Glutamatergic neuron (in vitro differentiated cells): ENCODE results near the gene CCDC200. TPM values are rescaled to one million over a fixed set of nuclear protein-coding genes. Genes with fewer than 3 reads are reported as not detected.
"Not testable (repeated sequence)": the region's sequence is repeated elsewhere in the genome, so short reads cannot be mapped to it uniquely, and the experiment has no call there.

Experiments used
- DNase-seq: peaks from one replicate; pipeline ENCODE4 v3.0.0; 2022
- H3K27ac Mint-ChIP-seq: one replicate; pipeline ENCODE4 v1.8.0; 2020; ENCODE audit warnings: mild to moderate bottlenecking, mixed read lengths, inconsistent platforms; ENCODE audit not compliant: unreplicated experiment
- H3K27me3 Mint-ChIP-seq: one replicate; pipeline ENCODE4 v1.8.0; 2020; ENCODE audit warnings: mild to moderate bottlenecking, moderate library complexity, mixed read lengths, inconsistent platforms; ENCODE audit not compliant: unreplicated experiment
- H3K36me3 Mint-ChIP-seq: one replicate; pipeline ENCODE4 v1.8.0; 2020; ENCODE audit warnings: mild to moderate bottlenecking, mixed read lengths, inconsistent platforms; ENCODE audit not compliant: unreplicated experiment
- H3K4me1 Mint-ChIP-seq: one replicate; pipeline ENCODE4 v1.8.0; 2020; ENCODE audit warnings: mild to moderate bottlenecking, low read depth, mixed read lengths, inconsistent platforms; ENCODE audit not compliant: unreplicated experiment
- H3K4me3 Mint-ChIP-seq: one replicate; pipeline ENCODE4 v1.8.0; 2020; ENCODE audit warnings: mild to moderate bottlenecking, mixed read lengths, inconsistent platforms; ENCODE audit not compliant: unreplicated experiment
- H3K9me3 Mint-ChIP-seq: one replicate; pipeline ENCODE4 v1.8.0; 2020; ENCODE audit warnings: mild to moderate bottlenecking, moderate library complexity, mixed read lengths, inconsistent platforms; ENCODE audit not compliant: unreplicated experiment
- long read RNA-seq: library from polyadenylated mRNA; unstranded; transcript quantifications from one replicate; pipeline ENCODE4 v2.0.0, GENCODE V29; 2020; ENCODE audit not compliant: unreplicated experiment
- total RNA-seq: library from RNA; stranded (reverse); fragmentation: NEBNext Ultra II Directional; extraction: Animal tissue kit (Norgen Biotek cat#: 25700); gene quantifications from one replicate; pipeline ENCODE4 v1.2.1, GENCODE V29; 2021; ENCODE audit not compliant: unreplicated experiment

Gene CCDC200
- not detected for total RNA-seq
- long read RNA-seq, partial matches to known transcripts, result 0 of 3 reads
- long read RNA-seq, other reads (novel, unspliced or antisense), result 3 of 3 reads

DNA sequence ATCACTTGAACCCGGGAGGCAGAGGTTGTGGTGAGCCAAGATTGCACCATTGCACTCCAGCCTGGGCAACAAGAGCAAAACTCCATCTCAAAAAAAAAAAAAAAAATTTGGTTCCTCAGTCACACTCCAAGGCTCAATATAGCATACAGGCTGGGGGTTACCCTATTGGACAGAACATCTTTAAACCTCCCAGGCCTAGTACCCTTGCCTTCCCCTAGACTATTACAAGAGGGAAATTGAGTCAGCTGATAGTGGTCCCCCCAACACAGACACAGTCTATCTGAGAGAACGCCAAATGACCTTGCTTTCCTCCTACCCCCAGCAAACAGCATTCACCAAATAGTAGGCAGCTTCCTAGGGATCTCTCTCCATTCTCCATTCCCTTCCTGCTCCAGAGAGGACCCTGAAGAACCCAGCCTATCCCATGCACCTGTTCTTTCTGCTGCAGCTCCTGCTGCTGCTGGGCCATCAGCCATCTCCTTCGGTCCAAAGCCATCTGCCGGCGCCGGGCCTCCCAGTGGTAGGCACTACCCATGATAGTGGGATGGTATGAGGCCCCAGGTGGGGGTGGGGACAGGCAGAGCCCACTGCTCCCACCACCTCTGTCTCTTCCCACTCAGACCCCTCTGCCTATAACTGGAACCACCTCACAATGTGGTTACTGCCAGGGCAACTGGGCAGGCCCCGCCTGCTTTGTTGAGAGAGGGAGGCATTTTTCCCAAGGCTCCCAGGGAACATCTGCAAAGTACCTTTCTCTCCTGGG lies at the start of gene CCDC200:
TSS of gene CCDC200 (minus strand) at position 604 of the 763 bp plus-strand sequence. CDS start at position 535, 69 bp downstream.
- H3K4me3 Mint-ChIP-seq, H3K36me3 Mint-ChIP-seq, H3K27ac Mint-ChIP-seq, H3K27me3 Mint-ChIP-seq, H3K9me3 Mint-ChIP-seq, H3K4me1 Mint-ChIP-seq, DNase-seq: not testable (repeated sequence)

DNA sequence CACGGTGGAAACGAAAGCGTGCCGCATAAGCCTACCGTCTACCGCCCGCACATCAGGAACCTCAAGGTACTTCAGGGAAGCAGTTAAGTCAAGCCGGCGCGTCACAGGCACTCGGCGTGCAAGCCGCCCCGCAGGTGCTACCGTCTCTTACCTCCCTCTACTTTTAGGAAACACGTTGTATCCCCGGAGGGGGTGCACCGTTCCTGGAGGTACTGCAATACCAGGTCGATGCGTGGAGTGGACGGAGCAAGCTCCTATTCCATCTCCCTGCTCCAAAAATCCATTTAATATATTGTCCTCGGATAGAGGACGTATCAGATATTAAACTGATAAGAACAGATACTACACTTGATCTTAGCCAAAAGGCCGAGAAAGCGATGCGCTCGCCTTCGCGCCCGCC lies 44.5 kb upstream of the CCDC200 start:
- DNase-seq, H3K27ac Mint-ChIP-seq, H3K4me3 Mint-ChIP-seq, H3K27me3 Mint-ChIP-seq, H3K9me3 Mint-ChIP-seq, H3K36me3 Mint-ChIP-seq, H3K4me1 Mint-ChIP-seq: not testable (repeated sequence)

DNA sequence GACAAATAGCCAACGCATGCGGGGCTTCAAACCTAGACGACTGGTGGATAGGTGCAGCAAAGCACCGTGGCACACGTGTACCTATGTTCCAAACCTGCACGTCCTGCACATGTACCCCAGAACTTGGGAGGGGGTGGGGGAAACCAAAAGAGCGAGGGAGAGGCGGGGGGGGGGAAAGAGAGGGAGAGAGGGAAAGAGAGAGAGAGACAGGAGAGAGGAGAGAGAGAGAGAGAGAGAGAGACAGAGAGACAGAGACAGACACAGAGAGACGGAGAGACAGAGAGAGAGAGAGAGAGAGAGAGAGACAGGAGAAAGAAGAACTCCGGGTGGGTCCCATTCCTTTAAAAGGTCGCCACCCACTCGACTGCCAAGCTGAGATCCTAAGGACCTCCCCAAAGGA lies 44.1 kb upstream of the CCDC200 start:
- H3K27me3 Mint-ChIP-seq, H3K4me1 Mint-ChIP-seq, H3K9me3 Mint-ChIP-seq, H3K36me3 Mint-ChIP-seq, DNase-seq: not testable (repeated sequence)
- peak overlapping the region; percentile 58 for H3K4me3 Mint-ChIP-seq
- H3K27ac Mint-ChIP-seq, result peak overlapping the region; percentile 40

DNA sequence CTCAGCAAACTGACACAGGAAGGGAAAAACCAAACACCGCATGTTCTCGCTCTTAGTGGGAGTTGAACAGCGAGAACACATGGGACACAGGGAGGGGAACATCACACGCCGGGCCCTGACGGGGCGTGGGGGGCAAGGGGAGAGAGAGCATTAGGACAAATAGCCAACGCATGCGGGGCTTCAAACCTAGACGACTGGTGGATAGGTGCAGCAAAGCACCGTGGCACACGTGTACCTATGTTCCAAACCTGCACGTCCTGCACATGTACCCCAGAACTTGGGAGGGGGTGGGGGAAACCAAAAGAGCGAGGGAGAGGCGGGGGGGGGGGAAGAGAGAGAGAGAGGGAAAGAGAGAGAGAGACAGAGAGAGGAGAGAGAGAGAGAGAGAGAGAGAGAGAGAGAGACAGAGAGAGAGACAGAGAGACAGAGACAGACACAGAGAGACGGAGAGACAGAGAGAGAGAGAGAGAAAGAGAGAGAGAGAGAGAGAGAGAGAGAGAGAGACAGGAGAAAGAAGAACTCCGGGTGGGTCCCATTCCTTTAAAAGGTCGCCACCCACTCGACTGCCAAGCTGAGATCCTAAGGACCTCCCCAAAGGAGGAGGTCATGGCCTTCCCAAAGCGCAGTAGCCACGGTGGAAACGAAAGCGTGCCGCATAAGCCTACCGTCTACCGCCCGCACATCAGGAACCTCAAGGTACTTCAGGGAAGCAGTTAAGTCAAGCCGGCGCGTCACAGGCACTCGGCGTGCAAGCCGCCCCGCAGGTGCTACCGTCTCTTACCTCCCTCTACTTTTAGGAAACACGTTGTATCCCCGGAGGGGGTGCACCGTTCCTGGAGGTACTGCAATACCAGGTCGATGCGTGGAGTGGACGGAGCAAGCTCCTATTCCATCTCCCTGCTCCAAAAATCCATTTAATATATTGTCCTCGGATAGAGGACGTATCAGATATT lies 42.4 kb upstream of the CCDC200 start:
- H3K27ac Mint-ChIP-seq, H3K4me1 Mint-ChIP-seq, H3K9me3 Mint-ChIP-seq, H3K4me3 Mint-ChIP-seq, H3K27me3 Mint-ChIP-seq, H3K36me3 Mint-ChIP-seq, DNase-seq: not testable (repeated sequence)

DNA sequence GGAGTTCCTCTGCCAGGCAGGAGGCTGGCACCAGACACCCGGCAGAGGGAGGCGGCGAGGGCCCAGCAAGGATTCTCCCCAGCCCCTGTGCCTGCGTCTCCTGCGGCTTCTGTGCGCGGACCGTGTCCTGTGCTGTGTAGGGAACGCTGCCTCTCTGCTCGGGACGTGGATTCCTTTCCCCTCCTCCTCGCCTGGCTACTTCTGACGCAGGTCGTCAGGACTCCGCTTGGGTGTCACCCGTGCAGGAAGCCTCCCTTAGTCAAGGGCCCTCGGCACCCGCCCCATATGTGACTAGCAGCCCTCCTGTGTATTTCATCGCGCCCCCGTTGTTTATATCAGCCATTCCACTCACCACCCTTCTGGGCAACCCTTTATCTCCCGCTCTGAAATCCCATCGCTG lies 18.0 kb upstream of the CCDC200 start:
- not testable (repeated sequence) for H3K4me1 Mint-ChIP-seq, DNase-seq, H3K9me3 Mint-ChIP-seq

DNA sequence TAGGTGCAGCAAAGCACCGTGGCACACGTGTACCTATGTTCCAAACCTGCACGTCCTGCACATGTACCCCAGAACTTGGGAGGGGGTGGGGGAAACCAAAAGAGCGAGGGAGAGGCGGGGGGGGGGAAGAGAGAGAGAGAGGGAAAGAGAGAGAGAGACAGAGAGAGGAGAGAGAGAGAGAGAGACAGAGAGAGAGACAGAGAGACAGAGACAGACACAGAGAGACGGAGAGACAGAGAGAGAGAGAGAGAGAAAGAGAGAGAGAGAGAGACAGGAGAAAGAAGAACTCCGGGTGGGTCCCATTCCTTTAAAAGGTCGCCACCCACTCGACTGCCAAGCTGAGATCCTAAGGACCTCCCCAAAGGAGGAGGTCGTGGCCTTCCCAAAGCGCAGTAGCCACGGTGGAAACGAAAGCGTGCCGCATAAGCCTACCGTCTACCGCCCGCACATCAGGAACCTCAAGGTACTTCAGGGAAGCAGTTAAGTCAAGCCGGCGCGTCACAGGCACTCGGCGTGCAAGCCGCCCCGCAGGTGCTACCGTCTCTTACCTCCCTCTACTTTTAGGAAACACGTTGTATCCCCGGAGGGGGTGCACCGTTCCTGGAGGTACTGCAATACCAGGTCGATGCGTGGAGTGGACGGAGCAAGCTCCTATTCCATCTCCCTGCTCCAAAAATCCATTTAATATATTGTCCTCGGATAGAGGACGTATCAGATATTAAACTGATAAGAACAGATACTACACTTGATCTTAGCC lies 12.4 kb upstream of the CCDC200 start:
- not testable (repeated sequence) for H3K9me3 Mint-ChIP-seq, H3K4me3 Mint-ChIP-seq, H3K27ac Mint-ChIP-seq, H3K36me3 Mint-ChIP-seq, H3K4me1 Mint-ChIP-seq, H3K27me3 Mint-ChIP-seq, DNase-seq

More for the DNA sequence above, 18.0 kb upstream of the CCDC200 start:
- not testable (repeated sequence) for H3K27me3 Mint-ChIP-seq, H3K4me3 Mint-ChIP-seq, H3K27ac Mint-ChIP-seq, H3K36me3 Mint-ChIP-seq

DNA sequence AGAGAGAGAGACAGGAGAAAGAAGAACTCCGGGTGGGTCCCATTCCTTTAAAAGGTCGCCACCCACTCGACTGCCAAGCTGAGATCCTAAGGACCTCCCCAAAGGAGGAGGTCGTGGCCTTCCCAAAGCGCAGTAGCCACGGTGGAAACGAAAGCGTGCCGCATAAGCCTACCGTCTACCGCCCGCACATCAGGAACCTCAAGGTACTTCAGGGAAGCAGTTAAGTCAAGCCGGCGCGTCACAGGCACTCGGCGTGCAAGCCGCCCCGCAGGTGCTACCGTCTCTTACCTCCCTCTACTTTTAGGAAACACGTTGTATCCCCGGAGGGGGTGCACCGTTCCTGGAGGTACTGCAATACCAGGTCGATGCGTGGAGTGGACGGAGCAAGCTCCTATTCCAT lies 11.2 kb upstream of the CCDC200 start:
- not testable (repeated sequence) for DNase-seq, H3K27ac Mint-ChIP-seq, H3K36me3 Mint-ChIP-seq, H3K9me3 Mint-ChIP-seq, H3K4me3 Mint-ChIP-seq, H3K4me1 Mint-ChIP-seq, H3K27me3 Mint-ChIP-seq

DNA sequence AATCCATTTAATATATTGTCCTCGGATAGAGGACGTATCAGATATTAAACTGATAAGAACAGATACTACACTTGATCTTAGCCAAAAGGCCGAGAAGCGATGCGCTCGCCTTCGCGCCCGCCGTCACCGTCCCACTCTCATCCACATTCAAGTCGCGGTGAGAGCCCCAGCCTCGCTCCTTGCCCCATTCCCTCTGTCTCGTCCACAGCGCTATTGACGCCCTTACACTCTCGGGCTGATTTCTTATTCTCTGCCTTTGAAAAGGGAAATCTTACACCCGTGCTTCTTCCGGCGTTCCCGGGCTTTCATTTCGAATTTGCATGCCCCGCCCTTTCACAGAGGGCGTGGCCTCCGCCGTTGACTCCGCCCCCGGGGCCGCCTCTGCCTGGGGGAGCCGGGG lies 5.5 kb upstream of the CCDC200 start, which contains the start of gene RNU2-1:
TSS of gene RNU2-1 (minus strand) at position 101 of the 400 bp plus-strand sequence.
- not testable (repeated sequence) for DNase-seq
- peak within 1 kb of the TSS; percentile 55 for H3K4me3 Mint-ChIP-seq

DNA sequence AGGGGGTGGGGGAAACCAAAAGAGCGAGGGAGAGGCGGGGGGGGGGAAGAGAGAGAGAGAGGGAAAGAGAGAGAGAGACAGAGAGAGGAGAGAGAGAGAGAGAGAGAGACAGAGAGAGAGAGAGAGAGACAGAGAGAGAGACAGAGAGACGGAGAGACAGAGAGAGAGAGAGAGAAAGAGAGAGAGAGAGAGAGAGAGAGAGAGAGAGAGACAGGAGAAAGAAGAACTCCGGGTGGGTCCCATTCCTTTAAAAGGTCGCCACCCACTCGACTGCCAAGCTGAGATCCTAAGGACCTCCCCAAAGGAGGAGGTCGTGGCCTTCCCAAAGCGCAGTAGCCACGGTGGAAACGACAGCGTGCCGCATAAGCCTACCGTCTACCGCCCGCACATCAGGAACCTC lies 4.8 kb upstream of the CCDC200 start:
- H3K4me1 Mint-ChIP-seq, DNase-seq, H3K9me3 Mint-ChIP-seq, H3K27me3 Mint-ChIP-seq, H3K27ac Mint-ChIP-seq, H3K36me3 Mint-ChIP-seq: not testable (repeated sequence)
- H3K4me3 Mint-ChIP-seq, result peak overlapping the region; percentile 55

More for the DNA sequence above, 5.5 kb upstream of the CCDC200 start, which contains the start of gene RNU2-1:
- not testable (repeated sequence) for H3K27me3 Mint-ChIP-seq, H3K4me1 Mint-ChIP-seq, H3K27ac Mint-ChIP-seq, H3K9me3 Mint-ChIP-seq, H3K36me3 Mint-ChIP-seq

DNA sequence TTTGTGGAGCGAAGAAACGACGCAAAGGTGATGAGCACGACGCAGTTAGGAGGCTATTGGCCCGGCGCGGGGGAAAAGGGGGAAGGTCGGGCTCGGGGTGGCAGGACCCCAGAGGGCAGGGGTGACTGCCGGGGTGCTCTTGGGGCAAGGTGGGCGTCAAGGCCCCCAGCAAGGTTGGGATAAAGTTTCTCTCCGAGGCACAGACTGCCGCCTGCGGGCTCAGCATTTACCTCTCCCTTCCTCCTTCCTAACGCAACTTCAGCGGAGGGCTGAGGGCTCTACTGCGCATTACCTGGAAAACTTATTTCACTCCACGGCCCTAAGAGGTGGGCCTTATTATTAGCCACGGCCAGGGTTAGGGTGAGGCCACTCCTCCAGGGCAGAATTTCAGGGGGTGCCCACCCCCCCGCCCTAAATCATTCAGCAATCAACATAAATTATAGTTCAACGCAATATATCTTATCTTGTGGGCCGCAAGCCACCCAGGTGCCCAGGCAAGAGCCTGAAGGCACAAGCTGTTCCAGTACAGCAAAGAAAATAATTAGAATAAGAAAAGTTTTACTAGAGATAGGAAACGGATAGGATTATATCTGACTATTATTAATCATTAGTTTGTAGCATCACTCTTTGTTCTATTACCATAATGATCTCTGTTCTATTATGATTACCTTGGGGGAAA lies 3.7 kb upstream of the CCDC200 start:
- Mint-ChIP-seq H3K27ac (peak overlapping the region; percentile 74), H3K4me3 (peak overlapping the region; percentile 81)
- peak; percentile 67 for DNase-seq
- not testable (repeated sequence) for H3K4me1 Mint-ChIP-seq, H3K36me3 Mint-ChIP-seq, H3K9me3 Mint-ChIP-seq, H3K27me3 Mint-ChIP-seq
